GM19099 (cell line): ENCODE data around the gene GET3.
A peak's percentile ranks its signal among the peaks of the same experiment; 100 is the strongest.

Experiments
- POLR2A ChIP-seq: IDR thresholded peaks from 3 replicates; pipeline ENCODE4 v1.6.1; 2011; ENCODE audit warnings: low read depth; ENCODE audit not compliant: insufficient read length; ENCODE audit errors: extremely low read depth

Gene GET3

GRCh38 chr19:12736995-12737834 is at the start of gene GET3:
GET3 (plus strand) TSS chr19:12737497; CDS start chr19:12737506, 9 bp downstream.
- TF ChIP-seq POLR2A, result peak; percentile 89

- no peak for TF ChIP-seq POLR2A
Measured at GRCh38 chr19:12689012-12689411, 48.3 kb upstream of the GET3 start.

GRCh38 chr19:12689581-12690216 is 47.6 kb upstream of the GET3 start:
- no peak for TF ChIP-seq POLR2A

GRCh38 chr19:12692960-12693359 is 44.3 kb upstream of the GET3 start:
- no peak for TF ChIP-seq POLR2A

- no peak for TF ChIP-seq POLR2A
Measured at GRCh38 chr19:12694641-12695040, 42.7 kb upstream of the GET3 start.

- TF ChIP-seq POLR2A, result no peak
Measured at GRCh38 chr19:12695096-12695495, 42.2 kb upstream of the GET3 start.

GRCh38 chr19:12695514-12695913 is 41.8 kb upstream of the GET3 start:
- no peak for TF ChIP-seq POLR2A

GRCh38 chr19:12695997-12696365 is 41.3 kb upstream of the GET3 start:
- TF ChIP-seq POLR2A, result no peak

- peak; percentile 85 for TF ChIP-seq POLR2A
Measured at GRCh38 chr19:12696366-12697335, 40.6 kb upstream of the GET3 start, which contains the start of gene FBXW9. FBXW9 (minus strand) TSS chr19:12696631; CDS start chr19:12696581, 50 bp downstream.

GRCh38 chr19:12698138-12698537 is 39.2 kb upstream of the GET3 start:
- no peak for TF ChIP-seq POLR2A

- TF ChIP-seq POLR2A, result no peak
Measured at GRCh38 chr19:12701596-12702282, 35.6 kb upstream of the GET3 start.

- no peak for TF ChIP-seq POLR2A
Measured at GRCh38 chr19:12703046-12703445, 34.3 kb upstream of the GET3 start.

- TF ChIP-seq POLR2A, result no peak
Measured at GRCh38 chr19:12705169-12705568, 32.1 kb upstream of the GET3 start.

GRCh38 chr19:12705654-12706331 is 31.5 kb upstream of the GET3 start:
- TF ChIP-seq POLR2A, result no peak
